Bronchial epithelial cell (primary cell): ENCODE measurements around the gene LCE3E. TPM values are rescaled to one million over a fixed set of nuclear protein-coding genes. Genes with fewer than 3 reads are reported as not detected.

Experiments
- DNase-seq: peaks from one replicate; pipeline ENCODE4 v3.0.0-alpha.2; 2010; ENCODE audit warnings: low read depth
- FAIRE-seq: peaks from 2 replicates; lab custom pipeline; 2011; peaks lifted over from hg19 to GRCh38; lab: Jason Lieb, UNC
- H3K27me3 ChIP-seq: 2 replicates; pipeline ENCODE4 v1.5.1; 2011; ENCODE audit warnings: low read length; ENCODE audit not compliant: control insufficient read depth, insufficient read depth
- H3K36me3 ChIP-seq: 2 replicates; pipeline ENCODE4 v1.5.1; 2011; ENCODE audit warnings: low read length; ENCODE audit not compliant: control insufficient read depth, insufficient read depth
- H3K4me3 ChIP-seq: 2 replicates; pipeline ENCODE4 v1.5.1; 2011; ENCODE audit warnings: mild to moderate bottlenecking, low read depth, low read length, control low read depth
- total RNA-seq: library from RNA; depleted of rRNA; stranded (reverse); fragments of >200 nt; gene quantifications from 2 replicates; pipeline ENCODE4 v1.2.1, GENCODE V29; 2014
- TF ChIP-seq, protein P1 (sequence below): IDR thresholded peaks from 2 replicates; pipeline ENCODE4 v1.5.1; 2011; ENCODE audit warnings: mild to moderate bottlenecking, moderate library complexity, low read length, control low read depth, inconsistent platforms; ENCODE audit not compliant: insufficient read depth, severe bottlenecking

The LCE3E gene
- total RNA-seq, 1 donor from 2014 or later, result not detected

- no peaks in the 10 kb centered on the region for H3K36me3 ChIP-seq
- no peak overlapping the region for H3K4me3 ChIP-seq
- FAIRE-seq (peak; percentile 43), DNase-seq (peak; percentile 12)
- TF ChIP-seq, protein P1, sequence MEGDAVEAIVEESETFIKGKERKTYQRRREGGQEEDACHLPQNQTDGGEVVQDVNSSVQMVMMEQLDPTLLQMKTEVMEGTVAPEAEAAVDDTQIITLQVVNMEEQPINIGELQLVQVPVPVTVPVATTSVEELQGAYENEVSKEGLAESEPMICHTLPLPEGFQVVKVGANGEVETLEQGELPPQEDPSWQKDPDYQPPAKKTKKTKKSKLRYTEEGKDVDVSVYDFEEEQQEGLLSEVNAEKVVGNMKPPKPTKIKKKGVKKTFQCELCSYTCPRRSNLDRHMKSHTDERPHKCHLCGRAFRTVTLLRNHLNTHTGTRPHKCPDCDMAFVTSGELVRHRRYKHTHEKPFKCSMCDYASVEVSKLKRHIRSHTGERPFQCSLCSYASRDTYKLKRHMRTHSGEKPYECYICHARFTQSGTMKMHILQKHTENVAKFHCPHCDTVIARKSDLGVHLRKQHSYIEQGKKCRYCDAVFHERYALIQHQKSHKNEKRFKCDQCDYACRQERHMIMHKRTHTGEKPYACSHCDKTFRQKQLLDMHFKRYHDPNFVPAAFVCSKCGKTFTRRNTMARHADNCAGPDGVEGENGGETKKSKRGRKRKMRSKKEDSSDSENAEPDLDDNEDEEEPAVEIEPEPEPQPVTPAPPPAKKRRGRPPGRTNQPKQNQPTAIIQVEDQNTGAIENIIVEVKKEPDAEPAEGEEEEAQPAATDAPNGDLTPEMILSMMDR, result peak; percentile 44
- no peaks in the 10 kb centered on the region for H3K27me3 ChIP-seq
Measured at GRCh38 chr1:152543820-152544219, 22.8 kb downstream of the LCE3E start.

DNA sequence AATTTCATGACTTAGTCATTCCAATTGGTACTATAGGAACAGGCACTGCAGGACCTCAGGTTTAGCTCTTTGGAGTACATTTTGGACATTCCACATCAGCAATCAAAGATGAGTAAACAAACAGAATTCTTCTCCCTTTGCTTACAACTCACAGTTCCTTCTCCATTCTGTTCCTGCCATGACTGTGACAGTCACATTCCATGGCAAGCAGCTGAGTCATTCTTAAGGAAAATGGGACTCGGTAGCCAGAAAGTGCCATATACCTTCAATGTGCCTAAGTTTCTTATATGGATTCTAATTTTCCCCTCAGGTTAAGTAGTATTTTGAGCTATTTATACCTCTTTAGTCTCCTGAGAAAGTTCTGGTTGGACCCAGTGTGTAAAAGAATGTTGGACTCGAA lies 26.7 kb downstream of the LCE3E start:
- TF ChIP-seq, protein P1, result no peak
- FAIRE-seq, result no peak
- Histone ChIP-seq H3K27me3 (no peaks in the 10 kb centered on the region), H3K4me3 (no peak overlapping the region), H3K36me3 (no peaks in the 10 kb centered on the region)
- DNase-seq, result no peak

DNA sequence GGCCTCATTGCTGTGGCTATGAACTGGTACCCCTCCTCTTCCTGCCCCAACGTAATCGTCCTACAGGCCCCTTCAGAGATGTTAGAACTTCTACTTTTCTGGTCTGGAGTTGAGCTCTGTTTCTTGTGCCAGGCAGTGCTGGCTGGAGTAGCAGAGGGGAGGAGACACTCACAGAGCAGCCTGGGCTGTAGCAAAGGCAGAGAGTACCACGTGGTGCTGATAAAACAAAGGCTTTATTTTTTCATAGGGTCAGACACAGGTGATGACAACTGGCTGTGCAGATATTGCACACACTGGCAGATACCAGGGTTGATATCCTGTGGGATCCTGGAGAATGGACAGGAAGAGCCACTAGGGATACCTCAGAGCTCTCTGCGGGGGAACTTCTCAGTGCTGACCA lies 29.1 kb downstream of the LCE3E start:
- TF ChIP-seq, protein P1, result no peak
- DNase-seq, result no peak

DNA sequence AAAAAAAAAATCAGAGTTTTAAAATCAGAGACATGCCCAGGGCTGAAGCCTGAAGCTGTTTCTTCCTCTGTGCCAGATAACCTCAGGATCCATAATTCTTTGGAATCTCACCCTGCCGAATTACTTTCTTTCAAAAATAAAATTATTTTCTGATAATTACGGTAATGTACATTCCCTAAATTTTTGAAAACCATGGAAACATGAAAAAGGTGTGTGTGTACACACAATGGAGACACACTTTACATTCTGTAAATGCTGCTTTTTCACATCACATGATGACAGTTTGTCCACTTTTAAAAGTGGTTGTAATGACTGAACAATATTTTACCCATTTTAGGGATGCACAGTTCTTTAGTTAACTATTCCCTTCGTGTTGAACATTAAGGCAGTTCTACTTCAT lies 30.8 kb downstream of the LCE3E start:
- FAIRE-seq, result no peak
- DNase-seq, result no peak
- no peaks in the 10 kb centered on the region for H3K27me3 ChIP-seq
- H3K36me3 ChIP-seq, result no peaks in the 10 kb centered on the region
- H3K4me3 ChIP-seq, result no peak overlapping the region
- TF ChIP-seq, protein P1, result no peak

More for the DNA sequence above, 29.1 kb downstream of the LCE3E start:
- H3K36me3 ChIP-seq, result no peaks in the 10 kb centered on the region
- H3K27me3 ChIP-seq, result no peaks in the 10 kb centered on the region
- no peak overlapping the region for H3K4me3 ChIP-seq
- peak; percentile 64 for FAIRE-seq

DNA sequence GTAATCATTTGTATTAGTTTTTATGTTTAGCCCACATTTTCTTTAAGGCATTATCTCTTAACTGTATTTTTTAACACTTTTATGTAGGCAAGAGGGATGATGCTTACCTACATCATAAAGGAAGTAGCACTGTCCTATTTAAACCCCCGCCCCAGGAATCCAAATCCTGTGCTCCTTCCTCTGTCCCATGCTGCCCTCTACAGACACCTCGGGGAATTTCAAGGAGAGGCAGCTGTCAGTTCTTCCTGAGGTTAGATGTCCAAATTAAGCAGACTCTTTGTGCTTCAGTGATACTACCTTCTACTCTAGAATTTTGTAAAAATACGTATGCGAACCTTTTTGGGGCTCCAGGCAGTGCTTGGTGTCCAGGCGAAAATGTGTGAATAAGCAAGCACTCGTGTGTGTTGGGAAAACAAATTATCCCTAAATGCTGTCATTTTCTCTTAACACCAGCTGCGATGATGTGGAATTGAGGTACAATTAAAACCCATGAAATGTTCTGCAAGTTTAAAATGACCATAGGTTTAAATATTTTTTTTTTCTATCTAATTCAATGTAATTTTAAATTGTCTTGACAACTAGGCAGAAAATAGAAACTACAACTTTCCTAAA lies 33.1 kb downstream of the LCE3E start:
- Histone ChIP-seq H3K4me3 (no peak overlapping the region), H3K27me3 (no peaks in the 10 kb centered on the region), H3K36me3 (no peaks in the 10 kb centered on the region)
- FAIRE-seq (no peak), DNase-seq (peak; percentile 69)
- TF ChIP-seq, protein P1, result peak; percentile 85
